K562 (cell line): Measurements from ENCODE around the gene RAD54L. TPM values are rescaled to one million over a fixed set of nuclear protein-coding genes. Genes with fewer than 3 reads are reported as not detected.

Experiments used
- ARID2 ChIP-seq: fragments of 450-650 bp; IDR thresholded peaks from 2 replicates; pipeline ENCODE4 v1.6.1; 2017; ENCODE audit warnings: antibody characterized with exemption, mild to moderate bottlenecking
- CBFA2T2 ChIP-seq: fragments of 450-650 bp; conservative IDR thresholded peaks from 2 replicates; pipeline ENCODE4 v1.6.1; 2017; ENCODE audit warnings: mild to moderate bottlenecking
- CBFA2T3 ChIP-seq: fragments of 450-650 bp; IDR thresholded peaks from 2 replicates; pipeline ENCODE4 v1.6.1; 2017
- CC2D1A ChIP-seq: fragments of 450-650 bp; IDR thresholded peaks from 2 replicates; pipeline ENCODE4 v1.6.1; 2017; ENCODE audit warnings: mild to moderate bottlenecking
- GTF2A2 ChIP-seq: IDR thresholded peaks from 2 replicates; pipeline ENCODE4 v1.6.1; 2016; ENCODE audit warnings: mild to moderate bottlenecking, missing genetic modification characterization, missing compliant biosample characterization
- KAT7 ChIP-seq: sonication (generic); formaldehyde crosslinking; IDR thresholded peaks from 2 replicates; pipeline ENCODE4 v1.8.0; 2022; ENCODE audit warnings: missing genetic modification reagents, mild to moderate bottlenecking, borderline replicate concordance
- MEF2D ChIP-seq: conservative IDR thresholded peaks from 2 replicates; pipeline ENCODE4 v1.6.1; 2016; ENCODE audit warnings: low read depth, missing genetic modification characterization, missing compliant biosample characterization
- NR2C1 ChIP-seq, 2 experiments: fragments of 450-650 bp; IDR thresholded peaks; 2 replicates each; pipeline ENCODE4 v1.6.1; 2017; ENCODE audit warnings: mild to moderate bottlenecking in 2 of 2, antibody characterized with exemption in 1 of 2, inconsistent platforms in 1 of 2, missing compliant biosample characterization in 1 of 2, missing genetic modification characterization in 1 of 2
- NRF1 ChIP-seq, 2 experiments: fragments of 450-650 bp; IDR thresholded peaks in 1 of 2; conservative IDR thresholded peaks in 1 of 2; 2 replicates each; pipeline ENCODE4 v1.6.1; 2014; ENCODE audit warnings: mild to moderate bottlenecking in 2 of 2
- POLR2A ChIP-seq: fragments of 450-650 bp; conservative IDR thresholded peaks from 2 replicates; pipeline ENCODE4 v1.6.1; 2016
- SOX6 ChIP-seq: fragments of 450-650 bp; IDR thresholded peaks from 2 replicates; pipeline ENCODE4 v1.6.1; 2014; ENCODE audit warnings: mild to moderate bottlenecking
- SRSF1 ChIP-seq: fragments of 200-400 bp; formaldehyde crosslinking; IDR thresholded peaks from 2 replicates; pipeline ENCODE4 v1.6.1; 2017; ENCODE audit warnings: mild to moderate bottlenecking, low read depth, low read length, moderate library complexity
- TCF7 ChIP-seq: sonication (generic); IDR thresholded peaks from 2 replicates; pipeline ENCODE4 v1.6.1; 2016; ENCODE audit warnings: antibody characterized with exemption, borderline replicate concordance
- ZKSCAN3 ChIP-seq: fragments of 250-450 bp; sonication (Bioruptor Pico); IDR thresholded peaks from 2 replicates; pipeline ENCODE4 v1.4.0; 2020
- ZNF121 ChIP-seq: sonication (generic); formaldehyde crosslinking; conservative IDR thresholded peaks from 2 replicates; pipeline ENCODE4 v1.8.0; 2022; ENCODE audit warnings: missing genetic modification reagents
- ZNF217 ChIP-seq: sonication (generic); formaldehyde crosslinking; IDR thresholded peaks from 2 replicates; pipeline ENCODE4 v1.8.0; 2022; ENCODE audit warnings: mild to moderate bottlenecking, missing genetic modification reagents
- ZNF24 ChIP-seq: fragments of 450-650 bp; IDR thresholded peaks from 2 replicates; pipeline ENCODE4 v1.6.1; 2016
- ZNF354B ChIP-seq: fragments of 250-450 bp; sonication (Bioruptor Pico); IDR thresholded peaks from 2 replicates; pipeline ENCODE4 v1.4.0; 2020
- ZNF561 ChIP-seq: fragments of 450-650 bp; formaldehyde crosslinking; conservative IDR thresholded peaks from 2 replicates; pipeline ENCODE4 v1.4.0; 2020; ENCODE audit warnings: mild to moderate bottlenecking, moderate library complexity
- polyA plus RNA-seq, 8 experiments: library from polyadenylated mRNA; depleted of rRNA in 4 of 8; stranded (reverse) in 5 of 8; unstranded in 3 of 8; fragments of >200 nt; fragmentation: Nextera tagmentation in 2 of 8; fragmentation: Illumina TruSeq in 1 of 8; extraction: Ambion mirVana in 2 of 8; extraction: Trizol in 1 of 8; gene quantifications; 2 replicates each; pipeline versions ENCODE4 v1.2.1 to v1.2.3, GENCODE V29; 2011 to 2014; ENCODE audit warnings: inconsistent platforms in 1 of 8, missing spikeins in 1 of 8
- total RNA-seq, 7 experiments: library from RNA; depleted of rRNA in 6 of 7; stranded (reverse); fragments of >200 nt in 6 of 7; fragmentation: Illumina TruSeq in 2 of 7; extraction: Trizol in 2 of 7; gene quantifications; 2 replicates each; pipeline versions ENCODE4 v1.2.1 to v1.2.3, GENCODE V29; 2011 to 2021; ENCODE audit warnings: low replicate concordance in 1 of 7
- TF ChIP-seq, protein P1 (sequence below): sonication (generic); formaldehyde crosslinking; IDR thresholded peaks from 2 replicates; pipeline ENCODE4 v1.8.0; 2022; ENCODE audit warnings: mild to moderate bottlenecking, missing genetic modification reagents
- TF ChIP-seq, protein P2 (sequence below): fragments of 450-650 bp; IDR thresholded peaks from 2 replicates; pipeline ENCODE4 v1.7.1; 2018; ENCODE audit warnings: mild to moderate bottlenecking, low read depth; ENCODE audit not compliant: partially characterized antibody
- TF ChIP-seq, protein P3 (sequence below): fragments of 250-450 bp; sonication (Bioruptor Pico); IDR thresholded peaks from 2 replicates; pipeline ENCODE4 v1.5.0; 2020; ENCODE audit warnings: mild to moderate bottlenecking

RAD54L gene
- total and polyA plus RNA-seq, 9 of the 15 experiments (the other 6 are each of a cell fraction or from before 2014, with no cell fraction given), result 17.9 to 92.3 (median 37.5) TPM

DNA sequence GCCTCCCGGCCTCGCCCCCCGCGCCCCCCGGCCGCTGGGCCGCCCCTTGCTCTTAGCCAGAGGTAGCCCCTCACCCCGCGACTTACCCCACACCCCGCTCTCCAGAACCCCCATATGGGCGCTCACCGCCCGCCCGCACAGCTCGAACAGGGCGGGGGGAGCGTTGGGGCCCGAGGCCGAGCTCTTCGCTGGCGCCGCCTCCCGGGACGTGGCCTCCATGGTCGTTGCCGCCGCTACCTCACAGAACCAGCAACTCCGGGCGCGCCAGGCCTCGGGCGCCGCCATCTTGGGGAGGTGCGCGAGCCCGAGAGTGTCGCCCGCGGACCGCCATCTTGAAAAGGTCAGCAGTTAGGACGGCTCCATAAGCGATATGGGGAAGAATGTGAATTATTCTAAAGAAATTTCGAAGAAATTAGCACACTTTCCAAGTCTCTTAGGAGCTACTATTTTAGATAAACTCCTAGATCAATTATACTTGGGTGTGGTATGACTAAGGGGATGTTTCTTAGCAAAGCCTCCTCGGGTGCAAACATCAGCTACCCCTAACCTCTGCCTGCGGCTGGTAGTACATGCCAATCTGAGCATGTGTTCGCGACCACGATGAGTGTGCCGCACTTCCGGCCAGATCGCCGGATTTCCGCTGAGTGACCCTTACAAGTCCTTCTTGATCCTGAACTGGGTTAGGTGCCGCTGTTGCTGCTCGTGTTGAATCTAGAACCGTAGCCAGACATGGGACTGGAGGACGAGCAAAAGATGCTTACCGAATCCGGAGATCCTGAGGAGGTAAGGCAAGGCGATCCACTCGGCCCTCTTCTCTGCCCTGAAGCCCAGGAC, 55.7 kb downstream of the RAD54L start, which contains the start of the genes LRRC41 and UQCRH (continued):
- TF ChIP-seq ZKSCAN3 (CRISPR knock-in tag), result no peak
- TF ChIP-seq NR2C1 (IDR thresholded peaks at IDR 0.05), result peak; percentile 93
- peak; percentile 93 for TF ChIP-seq NR2C1 (tag; IDR thresholded peaks at IDR 0.05)
- TF ChIP-seq CBFA2T3, result 0 out of 2 replicates have a peak, but pooled peaks have one; percentile 17
- no peak for TF ChIP-seq ZNF24
- no peak; the same call in 1 of the 2 replicates for TF ChIP-seq TCF7
- TF ChIP-seq MEF2D (tag), result peak; percentile 72; the same call in 1 of the 2 replicates
- TF ChIP-seq, protein P1, sequence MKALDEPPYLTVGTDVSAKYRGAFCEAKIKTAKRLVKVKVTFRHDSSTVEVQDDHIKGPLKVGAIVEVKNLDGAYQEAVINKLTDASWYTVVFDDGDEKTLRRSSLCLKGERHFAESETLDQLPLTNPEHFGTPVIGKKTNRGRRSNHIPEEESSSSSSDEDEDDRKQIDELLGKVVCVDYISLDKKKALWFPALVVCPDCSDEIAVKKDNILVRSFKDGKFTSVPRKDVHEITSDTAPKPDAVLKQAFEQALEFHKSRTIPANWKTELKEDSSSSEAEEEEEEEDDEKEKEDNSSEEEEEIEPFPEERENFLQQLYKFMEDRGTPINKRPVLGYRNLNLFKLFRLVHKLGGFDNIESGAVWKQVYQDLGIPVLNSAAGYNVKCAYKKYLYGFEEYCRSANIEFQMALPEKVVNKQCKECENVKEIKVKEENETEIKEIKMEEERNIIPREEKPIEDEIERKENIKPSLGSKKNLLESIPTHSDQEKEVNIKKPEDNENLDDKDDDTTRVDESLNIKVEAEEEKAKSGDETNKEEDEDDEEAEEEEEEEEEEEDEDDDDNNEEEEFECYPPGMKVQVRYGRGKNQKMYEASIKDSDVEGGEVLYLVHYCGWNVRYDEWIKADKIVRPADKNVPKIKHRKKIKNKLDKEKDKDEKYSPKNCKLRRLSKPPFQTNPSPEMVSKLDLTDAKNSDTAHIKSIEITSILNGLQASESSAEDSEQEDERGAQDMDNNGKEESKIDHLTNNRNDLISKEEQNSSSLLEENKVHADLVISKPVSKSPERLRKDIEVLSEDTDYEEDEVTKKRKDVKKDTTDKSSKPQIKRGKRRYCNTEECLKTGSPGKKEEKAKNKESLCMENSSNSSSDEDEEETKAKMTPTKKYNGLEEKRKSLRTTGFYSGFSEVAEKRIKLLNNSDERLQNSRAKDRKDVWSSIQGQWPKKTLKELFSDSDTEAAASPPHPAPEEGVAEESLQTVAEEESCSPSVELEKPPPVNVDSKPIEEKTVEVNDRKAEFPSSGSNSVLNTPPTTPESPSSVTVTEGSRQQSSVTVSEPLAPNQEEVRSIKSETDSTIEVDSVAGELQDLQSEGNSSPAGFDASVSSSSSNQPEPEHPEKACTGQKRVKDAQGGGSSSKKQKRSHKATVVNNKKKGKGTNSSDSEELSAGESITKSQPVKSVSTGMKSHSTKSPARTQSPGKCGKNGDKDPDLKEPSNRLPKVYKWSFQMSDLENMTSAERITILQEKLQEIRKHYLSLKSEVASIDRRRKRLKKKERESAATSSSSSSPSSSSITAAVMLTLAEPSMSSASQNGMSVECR, result peak; percentile 88
- TF ChIP-seq SOX6, result 0 out of 2 replicates have a peak, but pooled peaks have one; percentile 13
- TF ChIP-seq ZNF217 (CRISPR knock-in tag), result no peak
- 0 out of 2 replicates have a peak, but pooled peaks have one; percentile 4 for TF ChIP-seq CBFA2T2
- TF ChIP-seq ZNF354B (CRISPR knock-in tag), result no peak
- peak; percentile 98 for TF ChIP-seq POLR2A
- TF ChIP-seq ZNF121 (CRISPR knock-in tag), result no peak
- TF ChIP-seq ZNF561 (CRISPR knock-in tag), result no peak
- TF ChIP-seq, protein P2, sequence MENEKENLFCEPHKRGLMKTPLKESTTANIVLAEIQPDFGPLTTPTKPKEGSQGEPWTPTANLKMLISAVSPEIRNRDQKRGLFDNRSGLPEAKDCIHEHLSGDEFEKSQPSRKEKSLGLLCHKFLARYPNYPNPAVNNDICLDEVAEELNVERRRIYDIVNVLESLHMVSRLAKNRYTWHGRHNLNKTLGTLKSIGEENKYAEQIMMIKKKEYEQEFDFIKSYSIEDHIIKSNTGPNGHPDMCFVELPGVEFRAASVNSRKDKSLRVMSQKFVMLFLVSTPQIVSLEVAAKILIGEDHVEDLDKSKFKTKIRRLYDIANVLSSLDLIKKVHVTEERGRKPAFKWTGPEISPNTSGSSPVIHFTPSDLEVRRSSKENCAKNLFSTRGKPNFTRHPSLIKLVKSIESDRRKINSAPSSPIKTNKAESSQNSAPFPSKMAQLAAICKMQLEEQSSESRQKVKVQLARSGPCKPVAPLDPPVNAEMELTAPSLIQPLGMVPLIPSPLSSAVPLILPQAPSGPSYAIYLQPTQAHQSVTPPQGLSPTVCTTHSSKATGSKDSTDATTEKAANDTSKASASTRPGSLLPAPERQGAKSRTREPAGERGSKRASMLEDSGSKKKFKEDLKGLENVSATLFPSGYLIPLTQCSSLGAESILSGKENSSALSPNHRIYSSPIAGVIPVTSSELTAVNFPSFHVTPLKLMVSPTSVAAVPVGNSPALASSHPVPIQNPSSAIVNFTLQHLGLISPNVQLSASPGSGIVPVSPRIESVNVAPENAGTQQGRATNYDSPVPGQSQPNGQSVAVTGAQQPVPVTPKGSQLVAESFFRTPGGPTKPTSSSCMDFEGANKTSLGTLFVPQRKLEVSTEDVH, result peak; percentile 94
- no peak; the same call in 1 of the 2 replicates for TF ChIP-seq KAT7 (CRISPR knock-in tag)
- no peak; the same call in 1 of the 2 replicates for TF ChIP-seq CC2D1A
- TF ChIP-seq, protein P3, sequence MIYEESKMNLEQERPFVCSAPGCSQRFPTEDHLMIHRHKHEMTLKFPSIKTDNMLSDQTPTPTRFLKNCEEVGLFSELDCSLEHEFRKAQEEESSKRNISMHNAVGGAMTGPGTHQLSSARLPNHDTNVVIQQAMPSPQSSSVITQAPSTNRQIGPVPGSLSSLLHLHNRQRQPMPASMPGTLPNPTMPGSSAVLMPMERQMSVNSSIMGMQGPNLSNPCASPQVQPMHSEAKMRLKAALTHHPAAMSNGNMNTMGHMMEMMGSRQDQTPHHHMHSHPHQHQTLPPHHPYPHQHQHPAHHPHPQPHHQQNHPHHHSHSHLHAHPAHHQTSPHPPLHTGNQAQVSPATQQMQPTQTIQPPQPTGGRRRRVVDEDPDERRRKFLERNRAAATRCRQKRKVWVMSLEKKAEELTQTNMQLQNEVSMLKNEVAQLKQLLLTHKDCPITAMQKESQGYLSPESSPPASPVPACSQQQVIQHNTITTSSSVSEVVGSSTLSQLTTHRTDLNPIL (CRISPR knock-in tag), result no peak
- no peak for TF ChIP-seq GTF2A2 (tag)
- TF ChIP-seq NRF1 (conservative IDR thresholded peaks at IDR 0.05 in 1 of 2, IDR thresholded peaks at IDR 0.05 in 1 of 2), result peak; percentile 77 to 81
- TF ChIP-seq ARID2, result no peak
- no peak for TF ChIP-seq SRSF1
